ENCODE measurements around the gene HPN. TPM values are rescaled to one million over a fixed set of nuclear protein-coding genes. Genes with fewer than 3 reads are reported as not detected.

The HPN gene
- polyA plus RNA-seq, 3 donors = 0.05 TPM; not detected in 2

DNA sequence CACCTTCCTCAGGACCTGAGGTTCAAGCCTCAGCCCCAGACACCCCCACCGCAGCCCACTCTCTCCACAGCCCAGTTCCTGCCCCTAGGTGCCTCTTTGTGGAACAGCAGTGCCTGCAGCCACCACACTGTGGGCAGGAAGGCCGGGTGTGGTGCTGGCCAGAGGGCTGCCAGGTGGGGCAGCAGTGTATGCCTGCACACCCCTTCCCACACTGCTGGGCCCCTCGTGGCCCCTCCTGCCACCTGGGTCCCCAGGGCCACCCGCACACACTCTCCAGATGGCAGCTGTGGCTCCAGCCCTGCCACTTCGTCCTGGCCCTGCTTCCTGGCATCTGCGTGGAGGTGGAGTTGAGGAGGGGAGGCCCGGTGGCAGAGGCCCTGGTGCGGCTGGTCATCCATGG is 35.1 kb downstream of the HPN start:
- H3K4me2 ChIP-seq (replicated peaks; ENCODE audit: extremely low read depth, low read length, poor library complexity, severe bottlenecking) = no peak overlapping the region
- no peak overlapping the region for H3K27ac ChIP-seq (ENCODE audit: low read depth in 1 of 2, low read length in 2 of 2)
- no peak overlapping the region for H2AFZ ChIP-seq (ENCODE audit: insufficient read depth, low read depth, low read length, poor library complexity, severe bottlenecking)
- Mint-ChIP-seq H3K4me1 (no peaks in the 10 kb centered on the region), H3K27ac (no peak overlapping the region), H3K27me3 (ENCODE audit: low read depth in 3 of 3) (peaks cover 3 to 8% (median 8%) of the 10 kb centered on the region in 3 donors), H3K36me3 (no peaks in the 10 kb centered on the region), H3K4me3 (no peak overlapping the region), H3K9me3 (no peaks in the 10 kb centered on the region)
- TF ChIP-seq, protein P1, sequence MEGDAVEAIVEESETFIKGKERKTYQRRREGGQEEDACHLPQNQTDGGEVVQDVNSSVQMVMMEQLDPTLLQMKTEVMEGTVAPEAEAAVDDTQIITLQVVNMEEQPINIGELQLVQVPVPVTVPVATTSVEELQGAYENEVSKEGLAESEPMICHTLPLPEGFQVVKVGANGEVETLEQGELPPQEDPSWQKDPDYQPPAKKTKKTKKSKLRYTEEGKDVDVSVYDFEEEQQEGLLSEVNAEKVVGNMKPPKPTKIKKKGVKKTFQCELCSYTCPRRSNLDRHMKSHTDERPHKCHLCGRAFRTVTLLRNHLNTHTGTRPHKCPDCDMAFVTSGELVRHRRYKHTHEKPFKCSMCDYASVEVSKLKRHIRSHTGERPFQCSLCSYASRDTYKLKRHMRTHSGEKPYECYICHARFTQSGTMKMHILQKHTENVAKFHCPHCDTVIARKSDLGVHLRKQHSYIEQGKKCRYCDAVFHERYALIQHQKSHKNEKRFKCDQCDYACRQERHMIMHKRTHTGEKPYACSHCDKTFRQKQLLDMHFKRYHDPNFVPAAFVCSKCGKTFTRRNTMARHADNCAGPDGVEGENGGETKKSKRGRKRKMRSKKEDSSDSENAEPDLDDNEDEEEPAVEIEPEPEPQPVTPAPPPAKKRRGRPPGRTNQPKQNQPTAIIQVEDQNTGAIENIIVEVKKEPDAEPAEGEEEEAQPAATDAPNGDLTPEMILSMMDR (IDR thresholded peaks at IDR 0.05) = no peak
- WGBS (ENCODE audit: insufficient coverage) = 36% methylated on average over 6 of the region's 8 CpGs
- H3K9me3 ChIP-seq (replicated peaks in 1 of 2; ENCODE audit: control insufficient read depth in 1 of 2, insufficient read depth in 1 of 2, low read length in 2 of 2) = no peaks in the 10 kb centered on the region
- H3K79me2 ChIP-seq (ENCODE audit: insufficient read depth, low read length) = no peaks in the 10 kb centered on the region
- intact Hi-C loops (cut with micrococcal nuclease) = no loop called here
- H3K36me3 ChIP-seq (replicated peaks in 1 of 2; ENCODE audit: control insufficient read depth in 1 of 2, insufficient read depth in 2 of 2, low read length in 2 of 2) = no peaks in the 10 kb centered on the region
- H4K20me1 ChIP-seq (ENCODE audit: insufficient read depth, low read length) = no peaks in the 10 kb centered on the region
- DNase-seq = no peak
- H3K4me3 ChIP-seq (replicated peaks in 1 of 3; ENCODE audit: low read depth in 2 of 3, low read length in 3 of 3) = no peak overlapping the region
- H3K9ac ChIP-seq (ENCODE audit: insufficient read depth, low read length, poor library complexity, severe bottlenecking) = no peak overlapping the region
- no peaks in the 10 kb centered on the region for H3K4me1 ChIP-seq (ENCODE audit: control insufficient read depth in 1 of 2, insufficient read depth in 2 of 2, low read length in 2 of 2)
- H3K27me3 ChIP-seq (ENCODE audit: control insufficient read depth in 2 of 2, insufficient read depth in 2 of 2, low read length in 2 of 2) = no peaks in the 10 kb centered on the region

DNA sequence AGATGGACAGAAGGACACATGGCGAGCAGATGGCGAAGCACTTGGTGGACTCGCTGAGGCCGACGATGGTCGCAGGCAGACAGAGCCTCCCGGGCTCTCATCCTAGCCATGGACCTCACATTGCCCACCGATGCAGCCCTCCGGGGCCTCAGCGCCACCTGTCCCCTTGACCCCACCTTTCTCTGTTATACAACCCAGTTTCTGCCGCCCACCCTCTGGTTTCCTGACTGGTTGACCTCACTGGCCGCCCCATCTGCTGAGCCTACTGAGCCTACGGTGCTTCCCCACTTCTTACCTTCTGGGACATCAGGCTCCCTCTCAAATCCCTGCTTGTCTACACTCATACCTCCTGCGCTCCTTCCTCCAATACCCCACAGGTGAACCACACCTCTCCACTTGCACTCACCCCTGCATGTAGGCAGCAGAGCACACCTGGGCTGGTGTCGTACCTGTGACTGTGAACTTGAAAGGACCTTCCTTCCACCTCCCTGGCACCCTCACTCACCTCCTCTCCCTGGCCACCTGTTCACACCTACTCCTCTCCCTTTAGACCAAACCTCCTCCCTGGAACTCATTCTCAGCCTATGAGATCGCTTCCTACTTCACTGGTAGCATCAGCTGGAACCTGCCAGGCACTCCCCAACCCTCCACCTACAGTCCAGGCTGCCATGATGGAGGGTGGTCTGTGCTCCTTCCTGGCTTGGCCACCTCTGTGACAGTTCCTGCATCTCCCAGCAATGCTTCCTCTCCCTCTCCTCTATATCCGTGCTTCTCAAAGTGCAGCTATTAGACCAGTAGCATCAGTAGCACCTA is 36.1 kb downstream of the HPN start:
- H3K9me3 ChIP-seq (replicated peaks in 1 of 2; ENCODE audit: control insufficient read depth in 1 of 2, insufficient read depth in 1 of 2, low read length in 2 of 2) = no peaks in the 10 kb centered on the region
- no peak overlapping the region for H3K27ac ChIP-seq (ENCODE audit: low read depth in 1 of 2, low read length in 2 of 2)
- H3K27me3 Mint-ChIP-seq (ENCODE audit: low read depth in 3 of 3) = peaks cover 3 to 8% (median 6%) of the 10 kb centered on the region in 3 donors
- no peaks in the 10 kb centered on the region for H3K36me3 Mint-ChIP-seq
- WGBS (ENCODE audit: insufficient coverage) = 97% methylated on average over 15 of the region's 17 CpGs
- H3K27me3 ChIP-seq (ENCODE audit: control insufficient read depth in 2 of 2, insufficient read depth in 2 of 2, low read length in 2 of 2) = no peaks in the 10 kb centered on the region
- H3K9ac ChIP-seq (ENCODE audit: insufficient read depth, low read length, poor library complexity, severe bottlenecking) = no peak overlapping the region
- DNase-seq = no peak
- H3K36me3 ChIP-seq (replicated peaks in 1 of 2; ENCODE audit: control insufficient read depth in 1 of 2, insufficient read depth in 2 of 2, low read length in 2 of 2) = no peaks in the 10 kb centered on the region
- no peaks in the 10 kb centered on the region for H3K79me2 ChIP-seq (ENCODE audit: insufficient read depth, low read length)
- TF ChIP-seq, protein P1 (IDR thresholded peaks at IDR 0.05) = no peak
- no peaks in the 10 kb centered on the region for H3K4me1 ChIP-seq (ENCODE audit: control insufficient read depth in 1 of 2, insufficient read depth in 2 of 2, low read length in 2 of 2)
- no peak overlapping the region for H3K4me3 Mint-ChIP-seq
- no peak overlapping the region for H3K4me3 ChIP-seq (replicated peaks in 1 of 3; ENCODE audit: low read depth in 2 of 3, low read length in 3 of 3)
- intact Hi-C loops (cut with micrococcal nuclease) = no loop called here
- no peaks in the 10 kb centered on the region for H3K4me1 Mint-ChIP-seq
- peak overlapping the region in 1 of 7 donors; percentile 31 for H3K27ac Mint-ChIP-seq
- no peaks in the 10 kb centered on the region for H3K9me3 Mint-ChIP-seq
- no peak overlapping the region for H2AFZ ChIP-seq (ENCODE audit: insufficient read depth, low read depth, low read length, poor library complexity, severe bottlenecking)
- H3K4me2 ChIP-seq (replicated peaks; ENCODE audit: extremely low read depth, low read length, poor library complexity, severe bottlenecking) = no peak overlapping the region
- no peaks in the 10 kb centered on the region for H4K20me1 ChIP-seq (ENCODE audit: insufficient read depth, low read length)
